K562 (cell line): ENCODE data around the gene DAP. TPM values are rescaled to one million over a fixed set of nuclear protein-coding genes. Genes with fewer than 3 reads are reported as not detected.

ENCODE experiments used
- ARID2 ChIP-seq: fragments of 450-650 bp; IDR thresholded peaks from 2 replicates; pipeline ENCODE4 v1.6.1; 2017; ENCODE audit warnings: antibody characterized with exemption, mild to moderate bottlenecking
- L3MBTL2 ChIP-seq: fragments of 450-650 bp; IDR thresholded peaks from 2 replicates; pipeline ENCODE4 v1.6.1; 2016; ENCODE audit warnings: mild to moderate bottlenecking, moderate library complexity
- MED1 ChIP-seq: sonication (generic); formaldehyde crosslinking; IDR thresholded peaks from 2 replicates; pipeline ENCODE4 v1.8.1; 2023; ENCODE audit warnings: missing genetic modification reagents, borderline replicate concordance
- NCOR1 ChIP-seq: fragments of 450-650 bp; IDR thresholded peaks from 2 replicates; pipeline ENCODE4 v1.6.1; 2016; ENCODE audit warnings: mild to moderate bottlenecking, moderate library complexity
- SP1 ChIP-seq: sonication (generic); formaldehyde crosslinking; IDR thresholded peaks from 2 replicates; pipeline ENCODE4 v1.8.1; 2022; ENCODE audit warnings: mild to moderate bottlenecking, missing genetic modification reagents
- SRSF1 ChIP-seq: fragments of 200-400 bp; formaldehyde crosslinking; IDR thresholded peaks from 2 replicates; pipeline ENCODE4 v1.6.1; 2017; ENCODE audit warnings: mild to moderate bottlenecking, low read depth, low read length, moderate library complexity
- ZC3H4 ChIP-seq: sonication (generic); formaldehyde crosslinking; IDR thresholded peaks from 2 replicates; pipeline ENCODE4 v1.9.0; 2021; ENCODE audit warnings: missing genetic modification reagents, borderline replicate concordance
- polyA plus RNA-seq, 8 experiments: library from polyadenylated mRNA; depleted of rRNA in 4 of 8; stranded (reverse) in 5 of 8; unstranded in 3 of 8; fragments of >200 nt; fragmentation: Nextera tagmentation in 2 of 8; fragmentation: Illumina TruSeq in 1 of 8; extraction: Ambion mirVana in 2 of 8; extraction: Trizol in 1 of 8; gene quantifications; 2 replicates each; pipeline versions ENCODE4 v1.2.1 to v1.2.3, GENCODE V29; 2011 to 2014; ENCODE audit warnings: inconsistent platforms in 1 of 8, missing spikeins in 1 of 8
- total RNA-seq, 7 experiments: library from RNA; depleted of rRNA in 6 of 7; stranded (reverse); fragments of >200 nt in 6 of 7; fragmentation: Illumina TruSeq in 2 of 7; extraction: Trizol in 2 of 7; gene quantifications; 2 replicates each; pipeline versions ENCODE4 v1.2.1 to v1.2.3, GENCODE V29; 2011 to 2021; ENCODE audit warnings: low replicate concordance in 1 of 7
- TF ChIP-seq, protein P1 (sequence below): fragments of 450-650 bp; IDR thresholded peaks from 2 replicates; pipeline ENCODE4 v1.6.1; 2016; ENCODE audit warnings: mild to moderate bottlenecking, moderate library complexity
- TF ChIP-seq, protein P2 (sequence below): fragments of 250-450 bp; sonication (Bioruptor Pico); IDR thresholded peaks from 2 replicates; pipeline ENCODE4 v1.5.0; 2021; ENCODE audit warnings: mild to moderate bottlenecking, moderate library complexity
- TF ChIP-seq, protein P3 (sequence below), 2 experiments: IDR thresholded peaks; 2 replicates each; pipeline ENCODE4 v1.6.1; 2011; ENCODE audit warnings: borderline replicate concordance in 1 of 2, control low read depth in 1 of 2, low read depth in 1 of 2, low read length in 1 of 2, mild to moderate bottlenecking in 1 of 2, mixed read lengths in 1 of 2, moderate library complexity in 1 of 2; ENCODE audit not compliant: insufficient read depth in 1 of 2, insufficient read length in 1 of 2, poor library complexity in 1 of 2, severe bottlenecking in 1 of 2; ENCODE audit errors: extremely low read depth in 1 of 2

The DAP gene
- total and polyA plus RNA-seq, 9 of the 15 experiments (the other 6 are each of a cell fraction or from before 2014, with no cell fraction given) = 14.1 to 151 (median 34.5) TPM

- TF ChIP-seq, protein P1, sequence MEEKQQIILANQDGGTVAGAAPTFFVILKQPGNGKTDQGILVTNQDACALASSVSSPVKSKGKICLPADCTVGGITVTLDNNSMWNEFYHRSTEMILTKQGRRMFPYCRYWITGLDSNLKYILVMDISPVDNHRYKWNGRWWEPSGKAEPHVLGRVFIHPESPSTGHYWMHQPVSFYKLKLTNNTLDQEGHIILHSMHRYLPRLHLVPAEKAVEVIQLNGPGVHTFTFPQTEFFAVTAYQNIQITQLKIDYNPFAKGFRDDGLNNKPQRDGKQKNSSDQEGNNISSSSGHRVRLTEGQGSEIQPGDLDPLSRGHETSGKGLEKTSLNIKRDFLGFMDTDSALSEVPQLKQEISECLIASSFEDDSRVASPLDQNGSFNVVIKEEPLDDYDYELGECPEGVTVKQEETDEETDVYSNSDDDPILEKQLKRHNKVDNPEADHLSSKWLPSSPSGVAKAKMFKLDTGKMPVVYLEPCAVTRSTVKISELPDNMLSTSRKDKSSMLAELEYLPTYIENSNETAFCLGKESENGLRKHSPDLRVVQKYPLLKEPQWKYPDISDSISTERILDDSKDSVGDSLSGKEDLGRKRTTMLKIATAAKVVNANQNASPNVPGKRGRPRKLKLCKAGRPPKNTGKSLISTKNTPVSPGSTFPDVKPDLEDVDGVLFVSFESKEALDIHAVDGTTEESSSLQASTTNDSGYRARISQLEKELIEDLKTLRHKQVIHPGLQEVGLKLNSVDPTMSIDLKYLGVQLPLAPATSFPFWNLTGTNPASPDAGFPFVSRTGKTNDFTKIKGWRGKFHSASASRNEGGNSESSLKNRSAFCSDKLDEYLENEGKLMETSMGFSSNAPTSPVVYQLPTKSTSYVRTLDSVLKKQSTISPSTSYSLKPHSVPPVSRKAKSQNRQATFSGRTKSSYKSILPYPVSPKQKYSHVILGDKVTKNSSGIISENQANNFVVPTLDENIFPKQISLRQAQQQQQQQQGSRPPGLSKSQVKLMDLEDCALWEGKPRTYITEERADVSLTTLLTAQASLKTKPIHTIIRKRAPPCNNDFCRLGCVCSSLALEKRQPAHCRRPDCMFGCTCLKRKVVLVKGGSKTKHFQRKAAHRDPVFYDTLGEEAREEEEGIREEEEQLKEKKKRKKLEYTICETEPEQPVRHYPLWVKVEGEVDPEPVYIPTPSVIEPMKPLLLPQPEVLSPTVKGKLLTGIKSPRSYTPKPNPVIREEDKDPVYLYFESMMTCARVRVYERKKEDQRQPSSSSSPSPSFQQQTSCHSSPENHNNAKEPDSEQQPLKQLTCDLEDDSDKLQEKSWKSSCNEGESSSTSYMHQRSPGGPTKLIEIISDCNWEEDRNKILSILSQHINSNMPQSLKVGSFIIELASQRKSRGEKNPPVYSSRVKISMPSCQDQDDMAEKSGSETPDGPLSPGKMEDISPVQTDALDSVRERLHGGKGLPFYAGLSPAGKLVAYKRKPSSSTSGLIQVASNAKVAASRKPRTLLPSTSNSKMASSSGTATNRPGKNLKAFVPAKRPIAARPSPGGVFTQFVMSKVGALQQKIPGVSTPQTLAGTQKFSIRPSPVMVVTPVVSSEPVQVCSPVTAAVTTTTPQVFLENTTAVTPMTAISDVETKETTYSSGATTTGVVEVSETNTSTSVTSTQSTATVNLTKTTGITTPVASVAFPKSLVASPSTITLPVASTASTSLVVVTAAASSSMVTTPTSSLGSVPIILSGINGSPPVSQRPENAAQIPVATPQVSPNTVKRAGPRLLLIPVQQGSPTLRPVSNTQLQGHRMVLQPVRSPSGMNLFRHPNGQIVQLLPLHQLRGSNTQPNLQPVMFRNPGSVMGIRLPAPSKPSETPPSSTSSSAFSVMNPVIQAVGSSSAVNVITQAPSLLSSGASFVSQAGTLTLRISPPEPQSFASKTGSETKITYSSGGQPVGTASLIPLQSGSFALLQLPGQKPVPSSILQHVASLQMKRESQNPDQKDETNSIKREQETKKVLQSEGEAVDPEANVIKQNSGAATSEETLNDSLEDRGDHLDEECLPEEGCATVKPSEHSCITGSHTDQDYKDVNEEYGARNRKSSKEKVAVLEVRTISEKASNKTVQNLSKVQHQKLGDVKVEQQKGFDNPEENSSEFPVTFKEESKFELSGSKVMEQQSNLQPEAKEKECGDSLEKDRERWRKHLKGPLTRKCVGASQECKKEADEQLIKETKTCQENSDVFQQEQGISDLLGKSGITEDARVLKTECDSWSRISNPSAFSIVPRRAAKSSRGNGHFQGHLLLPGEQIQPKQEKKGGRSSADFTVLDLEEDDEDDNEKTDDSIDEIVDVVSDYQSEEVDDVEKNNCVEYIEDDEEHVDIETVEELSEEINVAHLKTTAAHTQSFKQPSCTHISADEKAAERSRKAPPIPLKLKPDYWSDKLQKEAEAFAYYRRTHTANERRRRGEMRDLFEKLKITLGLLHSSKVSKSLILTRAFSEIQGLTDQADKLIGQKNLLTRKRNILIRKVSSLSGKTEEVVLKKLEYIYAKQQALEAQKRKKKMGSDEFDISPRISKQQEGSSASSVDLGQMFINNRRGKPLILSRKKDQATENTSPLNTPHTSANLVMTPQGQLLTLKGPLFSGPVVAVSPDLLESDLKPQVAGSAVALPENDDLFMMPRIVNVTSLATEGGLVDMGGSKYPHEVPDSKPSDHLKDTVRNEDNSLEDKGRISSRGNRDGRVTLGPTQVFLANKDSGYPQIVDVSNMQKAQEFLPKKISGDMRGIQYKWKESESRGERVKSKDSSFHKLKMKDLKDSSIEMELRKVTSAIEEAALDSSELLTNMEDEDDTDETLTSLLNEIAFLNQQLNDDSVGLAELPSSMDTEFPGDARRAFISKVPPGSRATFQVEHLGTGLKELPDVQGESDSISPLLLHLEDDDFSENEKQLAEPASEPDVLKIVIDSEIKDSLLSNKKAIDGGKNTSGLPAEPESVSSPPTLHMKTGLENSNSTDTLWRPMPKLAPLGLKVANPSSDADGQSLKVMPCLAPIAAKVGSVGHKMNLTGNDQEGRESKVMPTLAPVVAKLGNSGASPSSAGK = peak; percentile 60
- TF ChIP-seq NCOR1 (no peak), MED1 (no peak), L3MBTL2 (peak; percentile 88), ARID2 (no peak), SP1 (CRISPR knock-in tag) (no peak), SRSF1 (no peak), ZC3H4 (CRISPR knock-in tag) (no peak)
- TF ChIP-seq, protein P2, sequence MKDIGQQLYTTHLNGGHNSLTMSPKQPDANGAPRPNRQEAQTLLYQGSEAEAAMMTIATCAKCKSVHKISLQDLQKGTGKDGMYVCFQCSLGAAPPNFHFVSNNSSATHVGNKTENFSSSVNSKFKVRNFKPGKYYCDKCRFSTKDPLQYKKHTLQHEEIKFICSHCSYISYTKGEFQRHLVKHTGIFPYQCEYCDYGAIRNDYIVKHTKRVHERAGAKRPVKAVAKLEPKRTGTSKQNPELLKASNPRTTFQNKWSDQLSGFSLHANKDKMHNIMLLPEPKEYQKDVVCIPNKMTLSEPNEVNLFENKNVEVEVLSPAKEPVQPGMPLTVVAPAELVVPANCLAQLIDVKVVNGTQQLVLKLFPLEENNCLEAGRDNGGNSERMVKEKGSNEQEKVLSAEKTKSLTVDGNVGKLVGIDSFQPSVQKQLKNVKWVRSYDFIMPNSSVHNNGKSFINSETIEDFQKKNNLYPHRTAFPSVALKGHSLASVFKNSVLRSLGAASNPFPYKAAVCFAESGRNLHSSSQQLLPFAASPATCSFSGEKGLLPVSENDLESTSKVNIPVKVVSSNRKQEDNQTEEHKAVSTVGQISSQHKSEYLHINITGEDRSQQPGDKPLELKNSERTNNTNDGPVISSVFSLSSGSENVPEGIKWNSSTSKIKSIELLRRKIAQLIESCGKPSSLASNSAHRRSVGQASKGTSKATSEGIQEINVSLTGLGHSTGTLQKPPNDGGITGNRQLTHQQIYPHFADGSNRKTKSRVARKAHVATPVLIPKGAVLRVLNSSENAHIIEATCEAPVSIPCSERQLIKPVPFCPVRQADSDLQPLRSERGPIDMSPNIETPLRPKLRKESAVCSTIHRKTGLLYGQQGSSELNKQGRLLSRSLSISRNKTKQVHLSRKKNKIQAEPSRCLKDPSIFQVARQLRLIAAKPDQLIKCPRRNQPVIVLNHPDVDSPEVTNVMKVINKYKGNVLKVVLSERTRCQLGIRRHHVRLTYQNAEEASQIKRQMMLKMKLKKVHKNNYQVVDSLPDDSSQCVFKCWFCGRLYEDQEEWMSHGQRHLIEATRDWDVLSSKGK (CRISPR knock-in tag) = no peak
- TF ChIP-seq, protein P3, sequence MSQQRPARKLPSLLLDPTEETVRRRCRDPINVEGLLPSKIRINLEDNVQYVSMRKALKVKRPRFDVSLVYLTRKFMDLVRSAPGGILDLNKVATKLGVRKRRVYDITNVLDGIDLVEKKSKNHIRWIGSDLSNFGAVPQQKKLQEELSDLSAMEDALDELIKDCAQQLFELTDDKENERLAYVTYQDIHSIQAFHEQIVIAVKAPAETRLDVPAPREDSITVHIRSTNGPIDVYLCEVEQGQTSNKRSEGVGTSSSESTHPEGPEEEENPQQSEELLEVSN (IDR thresholded peaks at IDR 0.05; ENCODE audit: borderline replicate concordance in 1 of 2, extremely low read depth in 1 of 2, insufficient read depth in 1 of 2, insufficient read length in 1 of 2, low read depth in 1 of 2, low read length in 1 of 2, poor library complexity in 1 of 2, severe bottlenecking in 1 of 2) = peak in 1 of 2 experiments; percentile 65
Observed at GRCh38 chr5:10654566-10654965, 106.5 kb downstream of the DAP start (continued).
